Parathyroid adenoma (tissue), 2 donors: Measurements from ENCODE around the gene TGOLN2.
A peak's percentile ranks its signal among the peaks of the same experiment; 100 is the strongest.
"Not testable (repeated sequence)": the region's sequence is repeated elsewhere in the genome, so short reads cannot be mapped to it uniquely, and the experiment has no call there.

Experiments used
- H2AFZ ChIP-seq: fragments of 300-600 bp; sonication (generic); one replicate; pipeline ENCODE4 v1.7.0; 2017; ENCODE audit warnings: antibody characterized with exemption, mild to moderate bottlenecking
- H3K27ac ChIP-seq: fragments of 300-600 bp; sonication (generic); one replicate; pipeline ENCODE4 v1.7.0; 2017
- H3K27me3 ChIP-seq: fragments of 300-600 bp; sonication (generic); one replicate; pipeline ENCODE4 v1.7.0; 2017; ENCODE audit warnings: low read length; ENCODE audit not compliant: control insufficient read depth, insufficient read depth
- H3K36me3 ChIP-seq: fragments of 300-600 bp; sonication (generic); one replicate; pipeline ENCODE4 v1.7.0; 2017; ENCODE audit warnings: low read length; ENCODE audit not compliant: control insufficient read depth, insufficient read depth
- H3K4me1 ChIP-seq: fragments of 300-600 bp; sonication (generic); one replicate; pipeline ENCODE4 v1.7.0; 2017; ENCODE audit warnings: control low read depth
- H3K4me2 ChIP-seq: fragments of 300-600 bp; sonication (generic); one replicate; pipeline ENCODE4 v1.7.0; 2017; ENCODE audit warnings: low read length
- H3K4me3 ChIP-seq: fragments of 300-600 bp; sonication (generic); one replicate; pipeline ENCODE4 v1.7.0; 2017; ENCODE audit warnings: low read depth, low read length
- H3K79me2 ChIP-seq: fragments of 300-600 bp; sonication (generic); one replicate; pipeline ENCODE4 v1.7.0; 2017; ENCODE audit warnings: control low read depth
- H3K9ac ChIP-seq: fragments of 300-600 bp; sonication (generic); one replicate; pipeline ENCODE4 v1.7.0; 2017; ENCODE audit warnings: mild to moderate bottlenecking
- H3K9me3 ChIP-seq: fragments of 300-600 bp; sonication (generic); one replicate; pipeline ENCODE4 v1.7.0; 2017; ENCODE audit warnings: low read length; ENCODE audit not compliant: control insufficient read depth
- CTCF ChIP-seq: fragments of 300-600 bp; sonication (generic); IDR thresholded peaks from one replicate; pipeline ENCODE4 v1.7.0; 2017; ENCODE audit warnings: antibody characterized with exemption, mild to moderate bottlenecking
- donor health status: primary hyperparathyroidism.

The TGOLN2 gene

GRCh38 chr2:85324639-85325465 is 2.9 kb downstream of the TGOLN2 start:
- H3K36me3 ChIP-seq: no peaks in the 10 kb centered on the region
- no peak overlapping the region for H3K27ac ChIP-seq
- no peaks in the 10 kb centered on the region for H3K27me3 ChIP-seq
- H2AFZ ChIP-seq: no peak overlapping the region
- H3K9me3 ChIP-seq: no peaks in the 10 kb centered on the region
- H3K4me3 ChIP-seq: no peak overlapping the region
- TF ChIP-seq CTCF: no peak
- H3K4me2 ChIP-seq: peak overlapping the region; percentile 46
- H3K79me2 ChIP-seq: peaks cover 28% of the 10 kb centered on the region
- peaks cover 26% of the 10 kb centered on the region for H3K4me1 ChIP-seq
- H3K9ac ChIP-seq: no peak overlapping the region

GRCh38 chr2:85323988-85324367 is 3.8 kb downstream of the TGOLN2 start:
- not testable (repeated sequence) for H3K9ac ChIP-seq, H3K27ac ChIP-seq, H3K9me3 ChIP-seq, H2AFZ ChIP-seq, H3K27me3 ChIP-seq, H3K36me3 ChIP-seq, H3K4me3 ChIP-seq, H3K4me2 ChIP-seq
- Histone ChIP-seq H3K4me1 (peaks cover 26% of the 10 kb centered on the region), H3K79me2 (peaks cover 28% of the 10 kb centered on the region)

- H3K36me3 ChIP-seq: no peaks in the 10 kb centered on the region
- TF ChIP-seq CTCF: no peak
- H3K4me1 ChIP-seq: peaks cover 28% of the 10 kb centered on the region
- no peaks in the 10 kb centered on the region for H3K9me3 ChIP-seq
- peaks cover 28% of the 10 kb centered on the region for H3K79me2 ChIP-seq
- no peaks in the 10 kb centered on the region for H3K27me3 ChIP-seq
- no peak overlapping the region for H3K4me3 ChIP-seq
- H3K4me2 ChIP-seq: no peak overlapping the region
- no peak overlapping the region for H3K9ac ChIP-seq
- no peak overlapping the region for H3K27ac ChIP-seq
- H2AFZ ChIP-seq: no peak overlapping the region
These were observed 4.3 kb downstream of the TGOLN2 start for GRCh38 chr2:85323351-85323987.

GRCh38 chr2:85319796-85320195 is 8.0 kb downstream of the TGOLN2 start:
- Histone ChIP-seq H2AFZ (no peak overlapping the region), H3K27ac (no peak overlapping the region), H3K9me3 (no peaks in the 10 kb centered on the region), H3K79me2 (peaks cover 8% of the 10 kb centered on the region), H3K4me2 (no peak overlapping the region), H3K27me3 (no peaks in the 10 kb centered on the region), H3K4me1 (peaks cover 7% of the 10 kb centered on the region), H3K36me3 (no peaks in the 10 kb centered on the region), H3K9ac (no peak overlapping the region), H3K4me3 (no peak overlapping the region)
- TF ChIP-seq CTCF: no peak

GRCh38 chr2:85318222-85319074 is 9.3 kb downstream of the TGOLN2 start:
- Histone ChIP-seq H3K4me2 (no peak overlapping the region), H3K27ac (peak overlapping the region; percentile 4), H2AFZ (no peak overlapping the region), H3K4me3 (no peak overlapping the region), H3K27me3 (no peaks in the 10 kb centered on the region), H3K9ac (no peak overlapping the region), H3K79me2 (peaks cover 8% of the 10 kb centered on the region), H3K4me1 (peaks cover 5% of the 10 kb centered on the region), H3K36me3 (no peaks in the 10 kb centered on the region), H3K9me3 (no peaks in the 10 kb centered on the region)
- no peak for TF ChIP-seq CTCF

GRCh38 chr2:85315921-85316320 is 11.9 kb downstream of the TGOLN2 start:
- not testable (repeated sequence) for H2AFZ ChIP-seq, H3K27ac ChIP-seq, H3K36me3 ChIP-seq, H3K27me3 ChIP-seq, H3K4me3 ChIP-seq, H3K4me2 ChIP-seq, H3K9me3 ChIP-seq, H3K4me1 ChIP-seq, H3K79me2 ChIP-seq, H3K9ac ChIP-seq
